ENCODE measurements around the gene CCDC172.
"Not testable (repeated sequence)": the region's sequence is repeated elsewhere in the genome, so short reads cannot be mapped to it uniquely, and the experiment has no call there.

The CCDC172 gene

GRCh38 chr10:116385994-116386809, 62.0 kb downstream of the CCDC172 start:
- H3K4me3 ChIP-seq (ENCODE audit: insufficient read depth, low read depth, low read length) = no peak overlapping the region
- H3K9me3 ChIP-seq (ENCODE audit: control insufficient read depth, low read length) = no peaks in the 10 kb centered on the region
- WGBS, 2 experiments = 0% methylated on average over 1 of the region's 1 CpG
- no peaks in the 10 kb centered on the region for H3K27me3 ChIP-seq (ENCODE audit: control insufficient read depth, insufficient read depth, low read length, poor library complexity, severe bottlenecking)
- H3K36me3 ChIP-seq (ENCODE audit: control insufficient read depth, insufficient read depth, low read length) = no peaks in the 10 kb centered on the region
- H3K27ac ChIP-seq (ENCODE audit: insufficient read depth, low read depth, low read length, poor library complexity, severe bottlenecking) = no peak overlapping the region
- no peaks in the 10 kb centered on the region for H3K4me1 ChIP-seq (ENCODE audit: control insufficient read depth, insufficient read depth, low read length)

- not testable (repeated sequence) for H3K4me3 ChIP-seq (ENCODE audit: insufficient read depth, low read depth, low read length); H3K9me3 ChIP-seq (ENCODE audit: control insufficient read depth, low read length); H3K27ac ChIP-seq (ENCODE audit: insufficient read depth, low read depth, low read length, poor library complexity, severe bottlenecking); H3K4me1 ChIP-seq (ENCODE audit: control insufficient read depth, insufficient read depth, low read length); H3K27me3 ChIP-seq (ENCODE audit: control insufficient read depth, insufficient read depth, low read length, poor library complexity, severe bottlenecking); H3K36me3 ChIP-seq (ENCODE audit: control insufficient read depth, insufficient read depth, low read length)
- WGBS, 2 experiments = 96 to 97% methylated on average over 43 of the region's 43 CpGs
These were observed 69.1 kb downstream of the CCDC172 start for GRCh38 chr10:116393246-116393831.

GRCh38 chr10:116395223-116395985, 71.2 kb downstream of the CCDC172 start:
- 93% methylated on average over 13 of the region's 13 CpGs for WGBS, 2 experiments
- Histone ChIP-seq H3K4me3 (ENCODE audit: insufficient read depth, low read depth, low read length) (no peak overlapping the region), H3K4me1 (ENCODE audit: control insufficient read depth, insufficient read depth, low read length) (no peaks in the 10 kb centered on the region), H3K27me3 (ENCODE audit: control insufficient read depth, insufficient read depth, low read length, poor library complexity, severe bottlenecking) (no peaks in the 10 kb centered on the region), H3K27ac (ENCODE audit: insufficient read depth, low read depth, low read length, poor library complexity, severe bottlenecking) (no peak overlapping the region), H3K36me3 (ENCODE audit: control insufficient read depth, insufficient read depth, low read length) (no peaks in the 10 kb centered on the region), H3K9me3 (ENCODE audit: control insufficient read depth, low read length) (no peaks in the 10 kb centered on the region)

- H3K4me3 ChIP-seq (ENCODE audit: insufficient read depth, low read depth, low read length) = no peak overlapping the region
- WGBS, 2 experiments = 85 to 87% methylated on average over 5 of the region's 5 CpGs
- no peaks in the 10 kb centered on the region for H3K4me1 ChIP-seq (ENCODE audit: control insufficient read depth, insufficient read depth, low read length)
- no peaks in the 10 kb centered on the region for H3K9me3 ChIP-seq (ENCODE audit: control insufficient read depth, low read length)
- no peaks in the 10 kb centered on the region for H3K27me3 ChIP-seq (ENCODE audit: control insufficient read depth, insufficient read depth, low read length, poor library complexity, severe bottlenecking)
- no peak overlapping the region for H3K27ac ChIP-seq (ENCODE audit: insufficient read depth, low read depth, low read length, poor library complexity, severe bottlenecking)
- H3K36me3 ChIP-seq (ENCODE audit: control insufficient read depth, insufficient read depth, low read length) = no peaks in the 10 kb centered on the region
These were observed 74.0 kb downstream of the CCDC172 start for GRCh38 chr10:116398224-116398623.

- H3K9me3 ChIP-seq (ENCODE audit: control insufficient read depth, low read length) = no peaks in the 10 kb centered on the region
- WGBS, 2 experiments = 94 to 98% methylated on average over 3 of the region's 3 CpGs
These were observed 78.6 kb downstream of the CCDC172 start for GRCh38 chr10:116402858-116403257.

GRCh38 chr10:116403740-116404250, 79.5 kb downstream of the CCDC172 start:
- no peak overlapping the region for H3K27ac ChIP-seq (ENCODE audit: insufficient read depth, low read depth, low read length, poor library complexity, severe bottlenecking)
- no peaks in the 10 kb centered on the region for H3K27me3 ChIP-seq (ENCODE audit: control insufficient read depth, insufficient read depth, low read length, poor library complexity, severe bottlenecking)
- H3K9me3 ChIP-seq (ENCODE audit: control insufficient read depth, low read length) = no peaks in the 10 kb centered on the region
- H3K4me1 ChIP-seq (ENCODE audit: control insufficient read depth, insufficient read depth, low read length) = no peaks in the 10 kb centered on the region
- WGBS, 2 experiments = 92 to 94% methylated on average over 5 of the region's 6 CpGs
- no peaks in the 10 kb centered on the region for H3K36me3 ChIP-seq (ENCODE audit: control insufficient read depth, insufficient read depth, low read length)
- H3K4me3 ChIP-seq (ENCODE audit: insufficient read depth, low read depth, low read length) = no peak overlapping the region

More at GRCh38 chr10:116402858-116403257, 78.6 kb downstream of the CCDC172 start:
- no peaks in the 10 kb centered on the region for H3K36me3 ChIP-seq (ENCODE audit: control insufficient read depth, insufficient read depth, low read length)
- no peaks in the 10 kb centered on the region for H3K4me1 ChIP-seq (ENCODE audit: control insufficient read depth, insufficient read depth, low read length)
- H3K27ac ChIP-seq (ENCODE audit: insufficient read depth, low read depth, low read length, poor library complexity, severe bottlenecking) = no peak overlapping the region
- no peaks in the 10 kb centered on the region for H3K27me3 ChIP-seq (ENCODE audit: control insufficient read depth, insufficient read depth, low read length, poor library complexity, severe bottlenecking)
- H3K4me3 ChIP-seq (ENCODE audit: insufficient read depth, low read depth, low read length) = no peak overlapping the region

DNA sequence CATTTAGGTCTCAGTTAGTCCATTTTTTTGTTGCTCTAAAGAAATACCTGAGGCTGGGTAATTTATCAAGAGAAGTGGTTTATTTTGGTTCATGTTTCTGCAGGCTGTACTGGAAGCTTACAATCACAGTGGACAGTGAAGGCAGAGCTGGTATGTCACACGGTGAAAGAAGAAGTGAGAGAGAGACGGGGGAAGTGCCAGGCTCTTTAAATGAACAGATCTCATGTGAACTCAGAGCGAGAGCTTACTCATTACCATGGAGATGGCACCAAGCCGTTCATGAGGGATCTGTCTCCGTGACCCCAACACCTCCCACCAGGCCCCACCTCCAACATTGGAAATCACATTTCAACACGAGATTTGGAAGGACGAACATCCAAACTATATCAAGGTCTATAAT, 84.5 kb downstream of the CCDC172 start:
- Histone ChIP-seq H3K27ac (ENCODE audit: insufficient read depth, low read depth, low read length, poor library complexity, severe bottlenecking) (no peak overlapping the region), H3K27me3 (ENCODE audit: control insufficient read depth, insufficient read depth, low read length, poor library complexity, severe bottlenecking) (no peaks in the 10 kb centered on the region), H3K4me1 (ENCODE audit: control insufficient read depth, insufficient read depth, low read length) (no peaks in the 10 kb centered on the region), H3K9me3 (ENCODE audit: control insufficient read depth, low read length) (no peaks in the 10 kb centered on the region), H3K36me3 (ENCODE audit: control insufficient read depth, insufficient read depth, low read length) (no peaks in the 10 kb centered on the region), H3K4me3 (ENCODE audit: insufficient read depth, low read depth, low read length) (no peak overlapping the region)
- WGBS, 2 experiments = 34 to 60% methylated on average over 5 to 7 of the region's 7 CpGs

DNA sequence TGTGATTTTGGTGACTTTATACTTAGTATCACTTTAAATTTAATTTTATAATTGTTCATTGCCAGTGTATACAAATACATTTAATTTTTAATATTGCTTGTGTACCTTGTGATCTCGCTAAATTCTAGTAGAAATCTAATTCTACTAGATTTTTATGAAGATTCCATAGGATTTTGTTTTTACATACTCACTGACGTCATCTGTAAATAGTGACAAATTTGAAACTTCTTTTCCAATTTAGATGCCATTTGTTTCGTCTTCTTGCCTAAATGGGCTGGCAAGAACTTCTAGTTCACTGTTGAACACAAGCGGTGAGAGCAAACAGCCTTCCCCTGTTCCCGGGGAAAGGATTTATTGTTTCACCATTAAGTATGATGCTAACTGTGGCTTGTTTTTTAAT, 86.1 kb downstream of the CCDC172 start:
- no peaks in the 10 kb centered on the region for H3K36me3 ChIP-seq (ENCODE audit: control insufficient read depth, insufficient read depth, low read length)
- H3K4me3 ChIP-seq (ENCODE audit: insufficient read depth, low read depth, low read length) = no peak overlapping the region
- no peaks in the 10 kb centered on the region for H3K4me1 ChIP-seq (ENCODE audit: control insufficient read depth, insufficient read depth, low read length)
- no peaks in the 10 kb centered on the region for H3K9me3 ChIP-seq (ENCODE audit: control insufficient read depth, low read length)
- 95 to 99% methylated on average over 4 to 5 of the region's 5 CpGs for WGBS, 2 experiments
- no peaks in the 10 kb centered on the region for H3K27me3 ChIP-seq (ENCODE audit: control insufficient read depth, insufficient read depth, low read length, poor library complexity, severe bottlenecking)
- H3K27ac ChIP-seq (ENCODE audit: insufficient read depth, low read depth, low read length, poor library complexity, severe bottlenecking) = no peak overlapping the region

DNA sequence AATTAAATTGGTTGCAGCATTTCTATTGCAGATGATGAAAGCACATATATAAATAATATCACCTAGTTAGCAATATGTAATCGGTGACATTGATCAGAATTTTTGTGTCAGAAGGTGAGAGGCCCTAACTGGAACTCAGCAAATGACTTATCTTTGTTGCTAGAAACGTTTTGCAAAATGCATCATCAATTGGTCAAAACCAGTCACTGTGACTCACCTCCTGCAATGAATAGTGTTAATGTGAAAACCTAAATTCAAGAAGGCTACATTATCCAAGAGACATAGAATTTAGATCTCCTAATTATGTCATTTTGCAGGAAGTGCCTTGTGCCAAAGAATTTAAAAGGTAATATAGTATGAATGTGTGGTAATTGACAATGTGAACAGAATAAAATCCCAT, 93.6 kb downstream of the CCDC172 start:
- H3K9me3 ChIP-seq (ENCODE audit: control insufficient read depth, low read length) = no peaks in the 10 kb centered on the region
- H3K4me3 ChIP-seq (ENCODE audit: insufficient read depth, low read depth, low read length) = no peak overlapping the region
- no peaks in the 10 kb centered on the region for H3K4me1 ChIP-seq (ENCODE audit: control insufficient read depth, insufficient read depth, low read length)
- H3K27me3 ChIP-seq (ENCODE audit: control insufficient read depth, insufficient read depth, low read length, poor library complexity, severe bottlenecking) = no peaks in the 10 kb centered on the region
- H3K27ac ChIP-seq (ENCODE audit: insufficient read depth, low read depth, low read length, poor library complexity, severe bottlenecking) = no peak overlapping the region
- WGBS, 2 experiments = 70 to 84% methylated on average over 2 of the region's 2 CpGs
- no peaks in the 10 kb centered on the region for H3K36me3 ChIP-seq (ENCODE audit: control insufficient read depth, insufficient read depth, low read length)

DNA sequence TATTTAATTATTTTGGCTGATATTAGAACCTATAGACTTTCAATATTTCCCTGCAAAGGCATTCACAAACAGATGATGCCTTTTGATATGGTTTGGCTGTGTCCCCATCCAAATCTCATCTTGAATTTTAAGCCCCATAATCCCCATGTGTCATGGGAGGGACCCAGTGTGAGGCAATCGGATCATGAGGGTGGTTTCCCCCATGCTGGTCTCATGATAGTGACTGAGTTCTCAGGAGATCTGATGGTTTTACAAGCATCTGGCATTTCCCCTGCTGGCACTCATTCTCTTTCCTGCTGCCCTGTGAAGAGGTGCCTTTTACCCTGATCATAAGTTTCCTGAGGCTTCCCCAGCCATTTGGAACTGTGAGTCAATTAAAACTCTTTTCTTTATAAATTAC, 94.1 kb downstream of the CCDC172 start:
- no peaks in the 10 kb centered on the region for H3K4me1 ChIP-seq (ENCODE audit: control insufficient read depth, insufficient read depth, low read length)
- H3K4me3 ChIP-seq (ENCODE audit: insufficient read depth, low read depth, low read length) = no peak overlapping the region
- H3K36me3 ChIP-seq (ENCODE audit: control insufficient read depth, insufficient read depth, low read length) = no peaks in the 10 kb centered on the region
- H3K27me3 ChIP-seq (ENCODE audit: control insufficient read depth, insufficient read depth, low read length, poor library complexity, severe bottlenecking) = no peaks in the 10 kb centered on the region
- 66 to 68% methylated on average over 1 of the region's 1 CpG for WGBS, 2 experiments
- no peaks in the 10 kb centered on the region for H3K9me3 ChIP-seq (ENCODE audit: control insufficient read depth, low read length)
- H3K27ac ChIP-seq (ENCODE audit: insufficient read depth, low read depth, low read length, poor library complexity, severe bottlenecking) = no peak overlapping the region
